HepG2 (cell line): ENCODE data around the gene PTPN14. TPM values are rescaled to one million over a fixed set of nuclear protein-coding genes. Genes with fewer than 3 reads are reported as not detected.
A peak's percentile ranks its signal among the peaks of the same experiment; 100 is the strongest.

ENCODE experiments used
- ARID3A ChIP-seq: IDR thresholded peaks from 2 replicates; pipeline ENCODE4 v1.6.1; 2012; ENCODE audit warnings: low read depth, low read length, improper control_type of control experiment
- CREB1 ChIP-seq, 2 experiments: fragments of 450-650 bp in 1 of 2; IDR thresholded peaks; 2 replicates each; pipeline ENCODE4 v1.6.1; 2016 to 2017; ENCODE audit warnings: control low read depth in 1 of 2, mild to moderate bottlenecking in 1 of 2, missing compliant biosample characterization in 1 of 2, missing genetic modification characterization in 1 of 2
- MATR3 ChIP-seq: sonication (generic); formaldehyde crosslinking; IDR thresholded peaks from 2 replicates; pipeline ENCODE4 v1.4.0; 2020; ENCODE audit warnings: missing genetic modification reagents
- SCMH1 ChIP-seq: sonication (generic); formaldehyde crosslinking; IDR thresholded peaks from 2 replicates; pipeline ENCODE4 v1.9.0; 2021; ENCODE audit warnings: missing genetic modification reagents, mild to moderate bottlenecking, borderline replicate concordance
- ZNF275 ChIP-seq: sonication (generic); formaldehyde crosslinking; IDR thresholded peaks from 2 replicates; pipeline ENCODE4 v1.8.0; 2022; ENCODE audit warnings: missing genetic modification reagents, mild to moderate bottlenecking, inconsistent platforms, borderline replicate concordance
- ZNF383 ChIP-seq: sonication (generic); formaldehyde crosslinking; IDR thresholded peaks from 2 replicates; pipeline ENCODE4 v1.4.0; 2020; ENCODE audit warnings: missing genetic modification reagents, mild to moderate bottlenecking, borderline replicate concordance
- polyA plus RNA-seq, 8 experiments: library from polyadenylated mRNA; depleted of rRNA in 3 of 8; stranded (reverse) in 7 of 8; unstranded in 1 of 8; fragments of >200 nt; fragmentation: Illumina TruSeq in 4 of 8; extraction: Trizol in 4 of 8; gene quantifications; 2 replicates each; pipeline versions ENCODE4 v1.2.1 to v1.2.3, GENCODE V29; 2011 to 2016; ENCODE audit warnings: low read depth in 4 of 8, missing spikeins in 1 of 8, mixed read lengths in 1 of 8; ENCODE audit not compliant: insufficient read depth in 1 of 8
- total RNA-seq, 5 experiments: library from RNA; depleted of rRNA; stranded (reverse); fragments of >200 nt; fragmentation: Illumina TruSeq; extraction: Trizol; gene quantifications; 2 replicates each; pipeline ENCODE4 v1.2.3, GENCODE V29; 2016; ENCODE audit warnings: low read depth in 1 of 5
- TF ChIP-seq, protein P1 (sequence below): sonication (generic); formaldehyde crosslinking; IDR thresholded peaks from 2 replicates; pipeline ENCODE4 v1.5.0; 2020; ENCODE audit warnings: mild to moderate bottlenecking, missing genetic modification reagents
- TF ChIP-seq, protein P2 (sequence below), 2 experiments: sonication (generic) in 1 of 2; formaldehyde crosslinking in 1 of 2; IDR thresholded peaks; 2 replicates each; pipeline versions ENCODE4 v1.4.0 to v1.6.1; 2016 to 2020; ENCODE audit warnings: borderline replicate concordance in 1 of 2, low read depth in 1 of 2, mild to moderate bottlenecking in 1 of 2, missing genetic modification reagents in 1 of 2
- TF ChIP-seq, protein P3 (sequence below): sonication (generic); formaldehyde crosslinking; IDR thresholded peaks from 2 replicates; pipeline ENCODE4 v1.4.0; 2020; ENCODE audit warnings: mild to moderate bottlenecking, missing genetic modification reagents, borderline replicate concordance
- TF ChIP-seq, protein P4 (sequence below): sonication (generic); formaldehyde crosslinking; IDR thresholded peaks from 2 replicates; pipeline ENCODE4 v1.4.0; 2020; ENCODE audit warnings: missing genetic modification reagents

Gene PTPN14
- total and polyA plus RNA-seq, 2 of the 13 experiments (the other 11 are each of a cell fraction or from before 2014, with no cell fraction given), result 3.9 to 4.7 TPM

GRCh38 chr1:214506972-214507431 lies 44.4 kb downstream of the PTPN14 start (continued):
- TF ChIP-seq, protein P1, sequence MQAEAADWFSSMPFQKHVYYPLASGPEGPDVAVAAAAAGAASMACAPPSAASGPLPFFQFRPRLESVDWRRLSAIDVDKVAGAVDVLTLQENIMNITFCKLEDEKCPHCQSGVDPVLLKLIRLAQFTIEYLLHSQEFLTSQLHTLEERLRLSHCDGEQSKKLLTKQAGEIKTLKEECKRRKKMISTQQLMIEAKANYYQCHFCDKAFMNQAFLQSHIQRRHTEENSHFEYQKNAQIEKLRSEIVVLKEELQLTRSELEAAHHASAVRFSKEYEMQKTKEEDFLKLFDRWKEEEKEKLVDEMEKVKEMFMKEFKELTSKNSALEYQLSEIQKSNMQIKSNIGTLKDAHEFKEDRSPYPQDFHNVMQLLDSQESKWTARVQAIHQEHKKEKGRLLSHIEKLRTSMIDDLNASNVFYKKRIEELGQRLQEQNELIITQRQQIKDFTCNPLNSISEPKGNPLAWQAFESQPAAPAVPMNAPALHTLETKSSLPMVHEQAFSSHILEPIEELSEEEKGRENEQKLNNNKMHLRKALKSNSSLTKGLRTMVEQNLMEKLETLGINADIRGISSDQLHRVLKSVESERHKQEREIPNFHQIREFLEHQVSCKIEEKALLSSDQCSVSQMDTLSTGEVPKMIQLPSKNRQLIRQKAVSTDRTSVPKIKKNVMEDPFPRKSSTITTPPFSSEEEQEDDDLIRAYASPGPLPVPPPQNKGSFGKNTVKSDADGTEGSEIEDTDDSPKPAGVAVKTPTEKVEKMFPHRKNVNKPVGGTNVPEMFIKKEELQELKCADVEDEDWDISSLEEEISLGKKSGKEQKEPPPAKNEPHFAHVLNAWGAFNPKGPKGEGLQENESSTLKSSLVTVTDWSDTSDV (CRISPR knock-in tag), result no peak
- TF ChIP-seq ZNF275, result no peak
- peak; percentile 92; the same call in 1 of the 2 replicates for TF ChIP-seq ARID3A
- TF ChIP-seq, protein P2, sequence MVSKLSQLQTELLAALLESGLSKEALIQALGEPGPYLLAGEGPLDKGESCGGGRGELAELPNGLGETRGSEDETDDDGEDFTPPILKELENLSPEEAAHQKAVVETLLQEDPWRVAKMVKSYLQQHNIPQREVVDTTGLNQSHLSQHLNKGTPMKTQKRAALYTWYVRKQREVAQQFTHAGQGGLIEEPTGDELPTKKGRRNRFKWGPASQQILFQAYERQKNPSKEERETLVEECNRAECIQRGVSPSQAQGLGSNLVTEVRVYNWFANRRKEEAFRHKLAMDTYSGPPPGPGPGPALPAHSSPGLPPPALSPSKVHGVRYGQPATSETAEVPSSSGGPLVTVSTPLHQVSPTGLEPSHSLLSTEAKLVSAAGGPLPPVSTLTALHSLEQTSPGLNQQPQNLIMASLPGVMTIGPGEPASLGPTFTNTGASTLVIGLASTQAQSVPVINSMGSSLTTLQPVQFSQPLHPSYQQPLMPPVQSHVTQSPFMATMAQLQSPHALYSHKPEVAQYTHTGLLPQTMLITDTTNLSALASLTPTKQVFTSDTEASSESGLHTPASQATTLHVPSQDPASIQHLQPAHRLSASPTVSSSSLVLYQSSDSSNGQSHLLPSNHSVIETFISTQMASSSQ (IDR thresholded peaks at IDR 0.05; ENCODE audit: low read depth), result peak; percentile 96
- TF ChIP-seq, protein P2 (CRISPR knock-in tag; IDR thresholded peaks at IDR 0.05; ENCODE audit: borderline replicate concordance), result peak; percentile 97
- no peak for TF ChIP-seq CREB1 (IDR thresholded peaks at IDR 0.05)
- TF ChIP-seq CREB1 (CRISPR knock-in tag; IDR thresholded peaks at IDR 0.05), result peak; percentile 53
- no peak for TF ChIP-seq ZNF383 (CRISPR knock-in tag)
- TF ChIP-seq, protein P3, sequence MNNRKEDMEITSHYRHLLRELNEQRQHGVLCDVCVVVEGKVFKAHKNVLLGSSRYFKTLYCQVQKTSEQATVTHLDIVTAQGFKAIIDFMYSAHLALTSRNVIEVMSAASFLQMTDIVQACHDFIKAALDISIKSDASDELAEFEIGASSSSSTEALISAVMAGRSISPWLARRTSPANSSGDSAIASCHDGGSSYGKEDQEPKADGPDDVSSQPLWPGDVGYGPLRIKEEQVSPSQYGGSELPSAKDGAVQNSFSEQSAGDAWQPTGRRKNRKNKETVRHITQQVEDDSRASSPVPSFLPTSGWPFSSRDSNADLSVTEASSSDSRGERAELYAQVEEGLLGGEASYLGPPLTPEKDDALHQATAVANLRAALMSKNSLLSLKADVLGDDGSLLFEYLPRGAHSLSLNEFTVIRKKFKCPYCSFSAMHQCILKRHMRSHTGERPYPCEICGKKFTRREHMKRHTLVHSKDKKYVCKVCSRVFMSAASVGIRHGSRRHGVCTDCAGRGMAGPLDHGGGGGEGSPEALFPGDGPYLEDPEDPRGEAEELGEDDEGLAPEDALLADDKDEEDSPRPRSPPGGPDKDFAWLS (CRISPR knock-in tag), result no peak
- TF ChIP-seq MATR3 (CRISPR knock-in tag), result no peak
- TF ChIP-seq, protein P4, sequence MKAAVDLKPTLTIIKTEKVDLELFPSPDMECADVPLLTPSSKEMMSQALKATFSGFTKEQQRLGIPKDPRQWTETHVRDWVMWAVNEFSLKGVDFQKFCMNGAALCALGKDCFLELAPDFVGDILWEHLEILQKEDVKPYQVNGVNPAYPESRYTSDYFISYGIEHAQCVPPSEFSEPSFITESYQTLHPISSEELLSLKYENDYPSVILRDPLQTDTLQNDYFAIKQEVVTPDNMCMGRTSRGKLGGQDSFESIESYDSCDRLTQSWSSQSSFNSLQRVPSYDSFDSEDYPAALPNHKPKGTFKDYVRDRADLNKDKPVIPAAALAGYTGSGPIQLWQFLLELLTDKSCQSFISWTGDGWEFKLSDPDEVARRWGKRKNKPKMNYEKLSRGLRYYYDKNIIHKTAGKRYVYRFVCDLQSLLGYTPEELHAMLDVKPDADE (CRISPR knock-in tag), result no peak
- TF ChIP-seq SCMH1 (CRISPR knock-in tag), result no peak
